Activated CD8-positive, alpha-beta memory T cell treated with anti-CD3 and anti-CD28 coated beads, Interleukin-2, amount 50 U/mL, for 4 hours (primary cell): ENCODE results near the gene GOLGA5.

ENCODE experiments used
- DNase-seq: peaks from one replicate; pipeline ENCODE4 v3.0.0-alpha.2; 2020

GOLGA5 gene

GRCh38 chr14:92885279-92886061 is 91.4 kb downstream of the GOLGA5 start:
- DNase-seq = no peak

- DNase-seq = no peak
Observed at GRCh38 chr14:92886337-92886736, 92.2 kb downstream of the GOLGA5 start.

DNA sequence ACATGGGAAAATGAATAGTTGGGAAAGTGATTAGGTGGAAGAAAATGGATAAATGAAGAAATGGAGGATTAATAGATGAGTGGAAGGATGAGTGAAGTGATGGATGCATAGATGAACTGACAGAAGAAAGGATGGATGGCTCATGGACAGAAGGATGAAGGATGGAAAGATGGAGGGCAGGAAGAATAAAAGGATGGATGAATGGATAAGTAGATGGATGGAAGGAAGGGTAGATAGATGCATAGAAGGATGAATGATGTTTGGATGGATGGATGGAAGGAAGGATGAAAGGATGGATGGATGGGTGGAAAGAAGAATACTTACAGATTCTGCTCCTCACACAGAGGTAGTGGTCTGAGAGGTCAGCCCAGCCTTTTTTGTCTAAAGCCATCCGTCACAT is 93.1 kb downstream of the GOLGA5 start:
- DNase-seq = no peak

DNA sequence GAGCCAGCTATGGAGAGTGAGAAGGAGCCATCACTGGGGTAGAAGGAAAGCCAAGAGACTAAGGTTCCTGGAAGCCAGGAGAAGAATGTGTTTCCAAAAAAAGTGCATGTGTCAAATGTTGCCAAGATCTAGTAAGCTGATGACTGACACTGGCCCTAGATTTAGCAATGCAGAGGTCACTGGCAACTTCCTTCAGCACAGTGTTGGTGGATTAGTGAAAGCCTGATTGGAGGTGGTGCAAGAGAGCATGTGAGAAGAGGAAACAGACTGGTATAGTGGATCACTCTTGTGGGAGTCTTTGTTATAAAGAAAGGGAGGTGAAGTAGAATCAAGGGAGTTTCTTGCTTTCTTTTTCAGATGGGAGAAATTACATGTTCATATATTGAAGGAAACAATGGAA is 94.8 kb downstream of the GOLGA5 start:
- no peak for DNase-seq
